ENCODE data around the gene HOMER2.

GRCh38 chr15:82852941-82853561 is 99.5 kb downstream of the HOMER2 start:
- TF ChIP-seq GATA3 (IDR thresholded peaks at IDR 0.05; ENCODE audit: low read depth, low read length): no peak
- TF ChIP-seq GATA2 (IDR thresholded peaks at IDR 0.05; ENCODE audit: low read depth, low read length): no peak
